ENCODE results near the gene NGFR. TPM values are rescaled to one million over a fixed set of nuclear protein-coding genes. Genes with fewer than 3 reads are reported as not detected.

The NGFR gene
- total RNA-seq, 1 experiment from 2014 or later, result 0.11 TPM

- Histone ChIP-seq H3F3A (ENCODE audit: insufficient read depth, low read depth) (no peaks in the 10 kb centered on the region), H3K4me1 (replicated peaks; ENCODE audit: insufficient read depth) (no peaks in the 10 kb centered on the region), H3K4me2 (no peak overlapping the region), H3K27me3 (ENCODE audit: insufficient read depth, low read depth) (peaks cover 10% of the 10 kb centered on the region; the same call in 1 of the 2 replicates), H3K9me2 (ENCODE audit: insufficient read depth) (no peaks in the 10 kb centered on the region), H3K79me2 (ENCODE audit: low read depth) (no peaks in the 10 kb centered on the region), H3K9me3 (ENCODE audit: insufficient read depth, low read depth) (no peaks in the 10 kb centered on the region), H4K20me1 (ENCODE audit: insufficient read depth) (no peaks in the 10 kb centered on the region), H3K4me3 (no peak overlapping the region), H3K27ac (no peak overlapping the region), H3K36me3 (ENCODE audit: low read depth) (no peaks in the 10 kb centered on the region), H2AFZ (no peak overlapping the region)
- ChIA-PET POLR2A (ENCODE audit: unreplicated experiment) (no interaction called here), CTCF (interaction anchor here (0.5 kb wide), 1 partner anchor 41 kb away, joined by 10 read pairs; no protein-coding TSS in a partner anchor)
- no peak for DNase-seq
- no TSS peak for BruUV-seq (replicated peaks)
- intact Hi-C loops (cut with micrococcal nuclease; ENCODE audit: unreplicated experiment), result no loop called here
- TF ChIP-seq EZH2 (IDR thresholded peaks at IDR 0.05; ENCODE audit: low read depth), result no peak
Observed at GRCh38 chr17:49545007-49545660, 50.0 kb downstream of the NGFR start.

GRCh38 chr17:49545806-49546545 lies 50.9 kb downstream of the NGFR start:
- no peak overlapping the region for H3K4me3 ChIP-seq
- H3K4me1 ChIP-seq (replicated peaks; ENCODE audit: insufficient read depth), result no peaks in the 10 kb centered on the region
- no peaks in the 10 kb centered on the region for H3K9me3 ChIP-seq (ENCODE audit: insufficient read depth, low read depth)
- intact Hi-C loops (cut with micrococcal nuclease; ENCODE audit: unreplicated experiment), result no loop called here
- no peaks in the 10 kb centered on the region for H3K9me2 ChIP-seq (ENCODE audit: insufficient read depth)
- H3F3A ChIP-seq (ENCODE audit: insufficient read depth, low read depth), result no peaks in the 10 kb centered on the region
- no peak overlapping the region for H3K4me2 ChIP-seq
- CTCF ChIA-PET, result no interaction called here
- H2AFZ ChIP-seq, result no peak overlapping the region
- DNase-seq, result no peak
- no peaks in the 10 kb centered on the region for H3K79me2 ChIP-seq (ENCODE audit: low read depth)
- H3K27me3 ChIP-seq (ENCODE audit: insufficient read depth, low read depth), result peaks cover 10% of the 10 kb centered on the region; the same call in 1 of the 2 replicates
- H3K36me3 ChIP-seq (ENCODE audit: low read depth), result no peaks in the 10 kb centered on the region
- no peak overlapping the region for H3K27ac ChIP-seq
- no peak for TF ChIP-seq EZH2 (IDR thresholded peaks at IDR 0.05; ENCODE audit: low read depth)
- TF ChIP-seq CTCF (conservative IDR thresholded peaks at IDR 0.05), result no peak
- H4K20me1 ChIP-seq (ENCODE audit: insufficient read depth), result no peaks in the 10 kb centered on the region
- BruUV-seq (replicated peaks), result no TSS peak
- POLR2A ChIA-PET (ENCODE audit: unreplicated experiment), result no interaction called here

GRCh38 chr17:49546546-49547535 lies 51.7 kb downstream of the NGFR start:
- Histone ChIP-seq H3F3A (ENCODE audit: insufficient read depth, low read depth) (no peaks in the 10 kb centered on the region), H3K79me2 (ENCODE audit: low read depth) (no peaks in the 10 kb centered on the region), H3K4me2 (no peak overlapping the region), H2AFZ (no peak overlapping the region), H3K27ac (no peak overlapping the region), H3K36me3 (ENCODE audit: low read depth) (no peaks in the 10 kb centered on the region), H4K20me1 (ENCODE audit: insufficient read depth) (no peaks in the 10 kb centered on the region), H3K9me3 (ENCODE audit: insufficient read depth, low read depth) (no peaks in the 10 kb centered on the region), H3K9me2 (ENCODE audit: insufficient read depth) (no peaks in the 10 kb centered on the region), H3K4me1 (replicated peaks; ENCODE audit: insufficient read depth) (no peaks in the 10 kb centered on the region), H3K27me3 (ENCODE audit: insufficient read depth, low read depth) (peaks cover 10% of the 10 kb centered on the region; the same call in 1 of the 2 replicates), H3K4me3 (no peak overlapping the region)
- ChIA-PET POLR2A (ENCODE audit: unreplicated experiment) (no interaction called here), CTCF (no interaction called here)
- DNase-seq, result no peak
- no TSS peak for BruUV-seq (replicated peaks)
- TF ChIP-seq EZH2 (IDR thresholded peaks at IDR 0.05; ENCODE audit: low read depth) (no peak), CTCF (conservative IDR thresholded peaks at IDR 0.05) (no peak)
- intact Hi-C loops (cut with micrococcal nuclease; ENCODE audit: unreplicated experiment), result no loop called here
